HFFc6 (cell line): Measurements from ENCODE around the gene CENPF. TPM values are rescaled to one million over a fixed set of nuclear protein-coding genes. Genes with fewer than 3 reads are reported as not detected.

Source experiments
- DNase-seq: peaks from one replicate; pipeline ENCODE4 v3.0.0-alpha.2; 2018
- H3K27ac Mint-ChIP-seq: 2 replicates; pipeline ENCODE4 v1.8.0; 2020; ENCODE audit warnings: mild to moderate bottlenecking, mixed read lengths
- H3K27me3 Mint-ChIP-seq: 2 replicates; pipeline ENCODE4 v1.8.0; 2021; ENCODE audit warnings: mild to moderate bottlenecking, moderate library complexity, mixed read lengths; ENCODE audit not compliant: insufficient read depth
- H3K36me3 Mint-ChIP-seq: 2 replicates; pipeline ENCODE4 v1.8.0; 2021; ENCODE audit warnings: low read depth, mixed read lengths
- H3K4me1 Mint-ChIP-seq: 2 replicates; pipeline ENCODE4 v1.8.0; 2020; ENCODE audit warnings: low read depth, mixed read lengths
- H3K4me3 Mint-ChIP-seq: 2 replicates; pipeline ENCODE4 v1.8.0; 2020; ENCODE audit warnings: mild to moderate bottlenecking, moderate library complexity, mixed read lengths
- H3K9me3 Mint-ChIP-seq: 2 replicates; pipeline ENCODE4 v1.8.0; 2020; ENCODE audit warnings: mild to moderate bottlenecking, mixed read lengths
- total RNA-seq, 6 experiments: library from RNA; stranded (reverse); fragmentation: NEBNext Ultra II Directional; extraction: Animal tissue kit (Norgen Biotek cat#: 25700); gene quantifications; 2 replicates in 1 of 6; 3 replicates in 5 of 6; pipeline ENCODE4 v1.2.3, GENCODE V29; 2021
- TF ChIP-seq, protein P1 (sequence below): fragments of 200-600 bp; sonication (generic); IDR thresholded peaks from 2 replicates; pipeline ENCODE4 v1.5.0; 2021; ENCODE audit warnings: antibody characterized with exemption, mild to moderate bottlenecking

The CENPF gene
- total RNA-seq, 6 experiments from 2014 or later: 36.8 to 79.2 (median 76.6) TPM

DNA sequence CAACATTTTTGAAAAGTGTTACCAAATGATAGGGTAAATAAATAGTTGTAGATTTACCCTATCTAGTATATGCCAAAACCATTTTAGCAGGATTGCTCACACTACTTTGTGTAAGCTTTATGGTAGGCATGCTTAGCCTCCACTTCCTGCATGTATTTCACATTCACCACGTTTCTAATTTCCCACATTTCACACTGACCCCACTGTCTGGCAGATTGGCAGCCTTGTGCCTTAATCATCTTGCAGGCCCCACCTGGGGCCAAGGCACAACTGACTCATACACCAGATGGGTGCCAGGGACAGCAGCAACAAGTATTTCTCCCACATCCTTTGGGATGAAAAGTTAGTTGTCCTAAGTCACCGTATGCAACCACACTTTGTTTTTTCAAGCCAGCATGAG, 21.2 kb upstream of the CENPF start:
- Mint-ChIP-seq H3K27me3 (0 out of 2 replicates have a peak, but pooled peaks cover 1% of the 10 kb centered on the region), H3K27ac (peak overlapping the region; percentile 25), H3K4me3 (no peak overlapping the region), H3K4me1 (peaks cover 42% of the 10 kb centered on the region), H3K9me3 (peaks cover 15% of the 10 kb centered on the region), H3K36me3 (peaks cover 12% of the 10 kb centered on the region)
- peak; percentile 73 for DNase-seq
- TF ChIP-seq, protein P1, sequence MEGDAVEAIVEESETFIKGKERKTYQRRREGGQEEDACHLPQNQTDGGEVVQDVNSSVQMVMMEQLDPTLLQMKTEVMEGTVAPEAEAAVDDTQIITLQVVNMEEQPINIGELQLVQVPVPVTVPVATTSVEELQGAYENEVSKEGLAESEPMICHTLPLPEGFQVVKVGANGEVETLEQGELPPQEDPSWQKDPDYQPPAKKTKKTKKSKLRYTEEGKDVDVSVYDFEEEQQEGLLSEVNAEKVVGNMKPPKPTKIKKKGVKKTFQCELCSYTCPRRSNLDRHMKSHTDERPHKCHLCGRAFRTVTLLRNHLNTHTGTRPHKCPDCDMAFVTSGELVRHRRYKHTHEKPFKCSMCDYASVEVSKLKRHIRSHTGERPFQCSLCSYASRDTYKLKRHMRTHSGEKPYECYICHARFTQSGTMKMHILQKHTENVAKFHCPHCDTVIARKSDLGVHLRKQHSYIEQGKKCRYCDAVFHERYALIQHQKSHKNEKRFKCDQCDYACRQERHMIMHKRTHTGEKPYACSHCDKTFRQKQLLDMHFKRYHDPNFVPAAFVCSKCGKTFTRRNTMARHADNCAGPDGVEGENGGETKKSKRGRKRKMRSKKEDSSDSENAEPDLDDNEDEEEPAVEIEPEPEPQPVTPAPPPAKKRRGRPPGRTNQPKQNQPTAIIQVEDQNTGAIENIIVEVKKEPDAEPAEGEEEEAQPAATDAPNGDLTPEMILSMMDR: no peak

DNA sequence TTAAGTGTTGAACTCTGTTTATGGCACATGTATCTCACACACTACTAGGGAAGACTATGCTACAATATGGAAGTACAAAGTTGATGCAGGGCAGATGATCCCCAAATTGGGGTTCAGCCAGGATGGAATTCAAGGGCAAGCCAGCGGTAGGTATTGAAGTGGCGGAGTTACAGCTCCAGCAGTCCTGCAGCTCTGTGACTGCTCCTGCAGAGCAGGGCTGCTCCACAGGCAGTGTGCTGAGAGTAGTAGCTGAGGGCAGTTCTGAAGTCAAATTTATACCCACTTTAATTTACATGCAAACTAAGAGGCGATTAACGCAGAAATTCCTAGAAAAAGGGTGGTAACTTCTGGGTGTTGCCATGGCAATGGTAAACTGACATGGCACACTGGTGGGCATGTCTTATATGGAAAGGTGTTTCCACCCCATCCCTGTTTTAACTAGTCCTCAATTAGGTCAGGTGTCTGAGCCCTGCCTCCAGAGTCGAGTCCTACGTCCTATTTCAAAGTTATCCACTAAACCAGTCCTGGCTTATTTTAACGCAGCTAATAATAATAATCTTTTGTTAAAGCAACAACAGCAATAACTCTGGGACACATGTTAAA, 20.6 kb upstream of the CENPF start:
- Mint-ChIP-seq H3K27ac (peak overlapping the region; percentile 25), H3K36me3 (peaks cover 6% of the 10 kb centered on the region; the same call in 1 of the 2 replicates), H3K9me3 (peaks cover 9% of the 10 kb centered on the region), H3K4me3 (no peak overlapping the region), H3K4me1 (peaks cover 42% of the 10 kb centered on the region), H3K27me3 (peaks cover 2% of the 10 kb centered on the region; the same call in 1 of the 2 replicates)
- TF ChIP-seq, protein P1: no peak
- DNase-seq: no peak

DNA sequence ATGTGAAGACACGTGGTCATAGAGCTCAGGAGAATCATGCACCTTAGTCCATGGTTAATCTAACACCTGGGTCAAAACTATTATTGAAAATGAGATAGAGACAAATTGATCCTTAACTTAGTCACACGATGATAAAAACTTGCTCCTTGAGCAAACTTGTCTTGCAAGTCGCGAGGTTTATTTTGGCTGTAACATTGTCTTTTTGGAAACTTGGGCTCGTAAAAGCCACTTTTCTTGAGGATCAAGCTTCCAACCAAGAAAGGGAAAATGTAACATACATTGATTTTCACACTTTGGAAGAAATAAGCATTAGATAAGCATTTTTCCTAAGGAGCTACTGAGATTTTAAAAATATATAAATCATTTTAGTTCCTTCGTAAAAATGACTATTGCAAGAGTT, 19.9 kb upstream of the CENPF start:
- Mint-ChIP-seq H3K36me3 (no peaks in the 10 kb centered on the region), H3K4me1 (peaks cover 42% of the 10 kb centered on the region), H3K4me3 (no peak overlapping the region), H3K9me3 (peaks cover 1% of the 10 kb centered on the region; the same call in 1 of the 2 replicates), H3K27me3 (peaks cover 4% of the 10 kb centered on the region; the same call in 1 of the 2 replicates), H3K27ac (no peak overlapping the region)
- TF ChIP-seq, protein P1: no peak
- no peak for DNase-seq

DNA sequence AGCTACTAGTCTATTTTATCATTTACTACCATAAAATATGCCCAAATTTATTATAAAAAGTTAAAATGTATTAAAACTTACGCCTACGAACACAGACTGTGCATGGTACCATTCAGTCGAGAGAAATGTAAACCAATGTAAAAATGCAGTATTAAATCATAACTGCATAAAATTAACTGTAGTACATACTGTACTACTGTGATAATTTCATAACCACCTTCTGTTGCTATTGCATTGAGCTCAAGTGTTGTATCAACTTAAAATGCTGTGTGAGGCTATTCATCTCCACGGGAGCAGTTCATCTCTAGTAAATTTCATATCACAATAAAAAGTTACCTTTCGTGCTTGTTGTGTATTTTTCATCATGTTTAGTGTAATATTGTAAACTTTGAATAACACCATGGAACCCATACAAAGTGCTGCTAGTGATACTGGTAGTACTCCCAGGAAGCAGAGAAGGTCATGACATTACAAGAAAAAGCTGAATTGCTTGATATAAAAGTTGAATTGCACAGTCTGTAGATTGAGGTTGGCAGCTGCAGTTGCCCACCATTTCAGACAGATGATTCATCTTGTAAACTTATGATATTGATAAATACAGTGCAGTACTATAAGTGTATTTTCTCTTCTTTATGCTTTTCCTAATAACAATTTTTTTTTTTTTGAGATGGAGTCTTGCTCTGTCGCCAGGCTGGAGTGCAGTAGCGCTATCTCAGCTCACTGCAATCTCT, 19.0 kb upstream of the CENPF start:
- Mint-ChIP-seq H3K27me3 (peaks cover 4% of the 10 kb centered on the region; the same call in 1 of the 2 replicates), H3K36me3 (no peaks in the 10 kb centered on the region), H3K4me1 (peaks cover 42% of the 10 kb centered on the region), H3K27ac (no peak overlapping the region), H3K9me3 (no peaks in the 10 kb centered on the region), H3K4me3 (no peak overlapping the region)
- TF ChIP-seq, protein P1: no peak
- DNase-seq: no peak

DNA sequence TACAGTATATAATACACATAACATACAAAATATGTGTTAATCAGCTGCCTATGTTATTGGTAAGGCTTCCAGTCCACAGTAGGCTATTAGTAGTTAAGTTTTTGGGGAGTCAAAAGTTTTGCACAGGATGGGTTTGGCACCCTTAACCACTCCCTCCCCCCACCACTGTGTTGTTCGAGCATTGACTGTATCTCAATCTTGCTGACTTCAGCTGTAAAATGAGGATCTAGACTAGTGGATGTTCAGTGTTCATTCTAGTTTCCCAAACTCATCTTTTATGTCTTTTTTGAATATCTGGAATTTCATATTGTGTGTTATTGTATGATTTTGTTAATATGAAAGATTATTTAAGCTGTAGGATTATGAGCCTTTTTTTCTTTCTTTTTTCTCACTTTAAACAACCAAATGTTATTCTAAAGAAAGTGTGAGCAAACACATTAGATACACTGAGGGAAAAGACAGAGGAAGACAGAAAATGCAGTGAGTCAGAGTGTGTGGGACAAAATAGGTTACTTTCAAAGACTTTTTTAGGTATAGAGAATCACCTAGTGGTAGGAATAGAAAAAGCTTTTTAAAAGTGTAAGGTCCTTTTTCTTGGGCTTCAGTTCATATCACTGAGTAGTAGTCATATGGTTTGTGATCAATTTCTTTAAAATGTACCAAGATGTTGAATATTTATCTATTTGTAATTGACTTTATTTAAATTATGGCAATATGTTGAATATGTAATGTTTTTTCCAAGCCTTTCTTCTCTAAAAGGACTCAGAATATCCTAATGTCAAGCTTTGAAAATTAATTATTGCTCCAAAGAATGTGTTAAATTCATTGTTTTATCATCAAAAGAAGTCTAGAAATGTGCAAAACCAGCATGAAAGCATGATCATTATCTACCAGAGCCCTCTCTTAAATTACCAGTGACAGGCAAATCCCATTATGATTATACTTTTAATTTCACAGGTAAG, 17.9 kb upstream of the CENPF start:
- H3K4me1 Mint-ChIP-seq: peaks cover 42% of the 10 kb centered on the region
- peak; percentile 65 for DNase-seq
- no peaks in the 10 kb centered on the region for H3K36me3 Mint-ChIP-seq
- H3K9me3 Mint-ChIP-seq: no peaks in the 10 kb centered on the region
- H3K27me3 Mint-ChIP-seq: peaks cover 4% of the 10 kb centered on the region
- TF ChIP-seq, protein P1: peak; percentile 94
- H3K27ac Mint-ChIP-seq: peak overlapping the region; percentile 20; the same call in 1 of the 2 replicates
- no peak overlapping the region for H3K4me3 Mint-ChIP-seq
